NCI-H774 (cell line): ENCODE measurements around the gene HAX1.
A peak's percentile ranks its signal among the peaks of the same experiment; 100 is the strongest.
"Not testable (repeated sequence)": the region's sequence is repeated elsewhere in the genome, so short reads cannot be mapped to it uniquely, and the experiment has no call there.

ENCODE experiments used
- DNase-seq: peaks from one replicate; lab custom pipeline; 2025; lab: John Stamatoyannopoulos, UW

Gene HAX1

GRCh38 chr1:154287591-154287990, 15.2 kb downstream of the HAX1 start:
- not testable (repeated sequence) for DNase-seq

- DNase-seq: no peak
These were observed 16.2 kb downstream of the HAX1 start for GRCh38 chr1:154288661-154289060.

DNA sequence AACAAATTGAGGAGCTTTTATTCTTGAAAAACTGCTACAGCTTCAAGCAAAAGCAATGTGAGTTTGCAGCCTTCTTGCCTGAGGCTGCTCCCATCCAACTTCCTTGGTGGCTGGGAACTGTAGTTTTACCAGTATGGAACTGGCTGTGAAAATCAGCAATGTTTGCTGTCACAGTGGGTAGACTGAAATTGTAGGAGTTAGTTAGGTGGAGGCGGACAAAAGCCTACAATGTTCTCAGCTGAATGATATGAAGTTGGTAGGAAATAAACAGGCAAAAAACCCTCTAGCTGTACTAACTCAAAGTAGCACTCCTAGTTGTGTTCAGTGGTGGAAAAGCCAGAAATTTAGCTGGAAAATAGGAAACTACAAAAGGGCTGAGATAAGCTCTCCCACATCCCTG, 18.5 kb downstream of the HAX1 start:
- no peak for DNase-seq

DNA sequence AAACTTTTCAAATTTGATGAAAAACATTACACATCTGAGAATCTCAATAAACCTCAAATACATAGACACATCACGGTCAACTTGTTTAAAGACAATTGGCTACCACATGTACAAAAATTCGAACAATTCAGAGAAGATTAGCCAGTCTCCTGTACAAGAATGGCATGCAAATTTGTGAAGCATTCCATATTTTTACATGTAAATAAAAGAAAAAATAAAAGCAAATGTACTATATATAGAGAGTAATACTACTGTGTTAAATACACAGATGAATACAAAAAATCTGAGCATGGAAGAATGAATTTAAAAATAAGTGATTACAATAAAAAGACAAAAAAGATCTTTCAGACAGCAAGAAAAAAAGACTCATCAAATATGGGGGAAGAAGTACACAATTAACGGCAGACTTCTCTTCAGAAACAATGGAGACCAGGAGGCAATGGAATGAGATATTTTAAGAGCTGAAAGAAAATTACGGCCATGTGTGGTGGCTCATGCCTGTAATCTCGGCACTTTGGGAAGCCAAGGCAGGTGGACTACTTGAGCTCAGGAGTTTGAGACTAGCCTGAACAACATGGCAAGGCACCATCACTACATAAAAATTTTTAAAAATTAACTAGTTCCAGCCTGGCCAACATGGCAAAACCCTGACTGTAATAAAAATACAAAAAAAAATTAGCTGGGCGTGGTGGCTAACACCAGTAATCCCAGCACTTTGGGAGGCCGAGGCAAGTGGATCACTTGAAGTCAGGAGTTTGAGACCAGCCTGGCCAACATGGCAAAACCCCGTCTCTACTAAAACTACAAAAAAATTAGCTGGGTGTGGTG, 23.2 kb downstream of the HAX1 start:
- DNase-seq: no peak

DNA sequence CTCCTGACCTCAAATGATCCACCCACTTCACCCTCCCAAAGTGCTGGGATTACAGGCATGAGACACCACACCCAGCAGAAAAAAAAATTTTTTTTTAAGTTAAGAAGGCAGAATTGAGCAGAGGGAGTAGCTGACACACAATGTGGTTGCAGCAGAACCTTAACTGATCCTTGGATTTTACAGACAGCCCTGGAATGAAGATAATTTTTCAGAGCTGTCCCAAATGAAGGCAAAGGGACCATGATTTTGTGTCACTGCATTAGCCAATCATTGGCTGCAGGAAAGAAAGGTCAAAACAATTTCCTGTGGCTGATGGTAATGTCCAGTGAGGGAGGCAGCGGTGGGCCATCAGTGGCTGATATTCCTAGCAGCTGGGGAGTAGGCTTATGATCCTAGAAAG, 29.2 kb downstream of the HAX1 start:
- no peak for DNase-seq

DNA sequence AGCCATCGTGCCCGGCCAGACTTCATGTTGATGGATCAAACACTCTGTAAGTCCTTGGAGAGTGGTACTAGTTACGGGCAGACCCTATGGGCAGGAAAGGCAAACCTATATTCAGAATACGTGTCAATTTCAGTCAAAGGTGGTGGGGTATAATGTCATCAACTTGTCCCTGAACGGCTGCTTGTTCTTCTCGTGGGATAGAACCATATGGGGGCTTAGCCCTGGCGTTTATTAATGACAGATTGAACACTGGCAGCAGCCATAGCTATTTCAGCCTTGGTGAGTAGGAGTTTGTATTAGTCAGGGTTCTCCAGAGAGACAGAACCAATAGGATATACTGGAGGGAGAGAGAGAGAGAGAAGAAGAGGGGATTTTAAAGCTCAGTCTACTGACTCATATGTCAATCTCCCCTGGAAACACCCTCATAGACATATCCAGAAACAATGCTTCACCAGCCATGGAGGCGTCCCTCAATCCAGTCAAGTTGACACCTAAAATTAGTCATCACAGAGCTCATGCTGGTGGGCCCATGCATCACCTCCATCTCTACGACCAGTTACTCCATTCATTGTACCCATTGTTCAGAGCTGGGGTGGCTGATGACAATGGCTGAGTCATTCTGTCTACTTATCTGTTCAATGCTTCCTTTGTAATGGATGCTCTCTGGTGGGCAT, 32.4 kb downstream of the HAX1 start:
- no peak for DNase-seq

DNA sequence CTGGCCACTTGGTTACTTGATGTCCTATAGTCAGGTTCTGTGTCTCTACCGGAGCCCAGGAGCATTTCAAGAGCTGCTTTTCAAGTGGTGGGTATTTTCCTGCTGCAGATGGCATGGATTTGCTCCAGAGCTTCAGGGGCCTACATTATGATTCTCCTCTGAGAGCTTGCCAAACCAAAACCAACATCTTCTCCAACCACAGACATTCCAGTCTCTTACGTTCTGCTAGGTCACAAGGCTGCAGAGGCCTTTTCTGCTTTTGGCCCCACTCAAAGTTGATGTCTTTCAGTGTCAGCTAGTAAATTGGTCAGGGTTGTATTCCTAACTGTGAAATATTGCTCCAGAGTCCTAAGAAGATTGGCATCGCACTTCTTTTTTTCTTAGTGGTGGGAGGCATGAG, 33.7 kb downstream of the HAX1 start:
- DNase-seq: no peak

DNA sequence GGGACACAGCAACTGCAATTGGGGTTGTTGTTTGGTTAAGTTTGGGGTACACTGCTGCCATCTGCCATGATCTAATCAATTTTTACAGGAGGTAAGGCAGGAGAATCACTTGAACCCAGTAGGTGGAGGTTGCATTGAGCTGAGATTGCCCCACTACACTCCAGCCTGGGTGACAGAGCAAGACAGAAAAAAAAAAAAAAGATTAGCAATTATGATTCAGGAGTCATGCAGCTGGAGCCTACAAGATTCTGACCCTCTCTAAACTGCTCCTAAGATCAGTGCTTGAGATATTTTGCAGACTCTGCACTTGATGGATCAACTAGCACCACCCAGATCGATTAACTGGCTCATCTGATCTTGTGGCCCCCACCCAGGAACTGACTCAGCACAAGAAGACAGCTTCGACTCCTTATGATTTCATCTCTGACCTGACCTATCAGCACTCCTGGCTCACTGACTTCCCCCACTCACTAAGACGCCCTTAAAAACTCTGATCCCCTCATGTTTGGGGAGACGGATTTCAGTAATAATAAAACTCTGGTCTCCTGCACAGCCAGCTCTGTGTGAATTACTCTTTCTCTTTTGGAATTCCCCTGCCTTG, 35.3 kb downstream of the HAX1 start:
- DNase-seq: not testable (repeated sequence)

DNA sequence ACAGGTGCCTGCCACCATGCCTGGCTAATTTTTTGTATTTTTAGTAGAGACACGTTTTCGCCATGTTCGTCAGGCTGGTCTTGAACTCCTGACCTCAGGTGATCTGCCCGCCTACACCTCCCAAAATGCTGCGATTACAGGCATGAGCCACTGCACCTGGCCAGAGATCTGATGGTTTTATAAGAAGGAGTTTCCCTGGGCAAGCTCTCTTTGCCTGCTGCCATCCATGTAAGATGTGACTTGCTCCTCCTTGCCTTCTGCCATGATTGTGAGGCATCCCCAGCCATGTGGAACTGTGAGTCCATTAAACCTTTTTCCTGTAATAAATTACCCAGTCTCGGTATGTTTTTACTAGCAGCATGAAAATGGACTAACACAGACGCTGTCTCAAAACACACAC, 36.7 kb downstream of the HAX1 start:
- not testable (repeated sequence) for DNase-seq

GRCh38 chr1:154312229-154313065, 40.0 kb downstream of the HAX1 start:
- not testable (repeated sequence) for DNase-seq

- no peak for DNase-seq
These were observed 40.6 kb downstream of the HAX1 start for GRCh38 chr1:154313066-154313356.

GRCh38 chr1:154314226-154314625, 41.8 kb downstream of the HAX1 start:
- not testable (repeated sequence) for DNase-seq

DNA sequence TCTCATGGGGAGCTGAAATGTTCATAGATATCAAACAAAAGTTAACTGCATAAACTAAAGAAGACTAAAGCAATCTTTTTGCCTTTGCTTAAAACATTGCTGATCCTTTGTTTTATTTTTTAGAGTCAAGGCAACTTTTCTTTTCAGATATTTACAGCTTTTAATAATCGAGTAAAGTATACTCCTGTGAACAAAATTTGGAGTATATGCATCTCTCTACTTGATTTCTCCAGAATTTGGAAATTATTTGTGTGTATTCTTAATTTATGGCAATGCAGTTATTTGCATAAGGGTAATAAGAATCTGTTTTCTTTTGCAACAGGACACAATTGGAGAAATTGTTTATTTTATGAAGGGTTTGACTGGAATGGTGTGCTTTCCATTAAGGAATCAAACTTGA, 44.3 kb downstream of the HAX1 start:
- no peak for DNase-seq

DNA sequence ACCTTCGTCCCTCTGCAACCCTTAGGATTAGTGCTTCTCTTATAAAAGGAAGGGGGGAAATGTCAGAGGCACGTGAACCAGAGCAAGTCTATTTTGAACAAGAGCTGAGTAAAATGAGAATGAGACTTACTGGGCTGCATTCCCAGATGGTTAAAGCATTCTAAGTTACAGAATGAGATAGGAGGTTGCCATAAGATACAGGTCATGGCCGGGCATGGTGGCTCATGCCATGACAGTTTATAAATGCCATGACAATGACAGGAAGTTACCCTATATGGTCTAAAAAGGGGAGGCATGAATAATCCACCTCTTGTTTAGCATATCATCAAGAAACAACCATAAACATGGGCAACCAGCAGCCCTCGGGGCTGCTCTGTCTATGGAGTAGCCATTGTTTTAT, 46.0 kb downstream of the HAX1 start:
- no peak for DNase-seq

GRCh38 chr1:154320882-154321608, 48.6 kb downstream of the HAX1 start, which contains the start of gene AQP10:
Gene AQP10 (plus strand): TSS chr1:154321093. CDS start chr1:154321156, 63 bp downstream.
- no peak for DNase-seq

DNA sequence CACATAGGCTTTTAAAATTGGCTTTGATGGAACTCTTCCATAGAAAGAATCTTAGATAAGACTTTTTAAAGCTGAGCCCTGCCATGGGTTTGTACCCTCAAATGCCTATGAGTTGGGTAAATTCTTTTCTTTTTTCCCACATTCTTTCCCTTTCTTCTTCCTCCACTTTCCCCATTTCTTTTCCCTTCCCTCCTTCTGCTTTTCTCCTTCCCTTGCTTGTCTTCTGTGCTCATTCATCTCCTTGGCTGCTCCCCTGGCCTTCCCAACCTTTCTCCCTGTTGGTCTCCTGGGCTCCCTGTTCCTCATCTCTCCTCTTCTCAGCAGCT, 49.1 kb downstream of the HAX1 start:
- DNase-seq: not testable (repeated sequence)

DNA sequence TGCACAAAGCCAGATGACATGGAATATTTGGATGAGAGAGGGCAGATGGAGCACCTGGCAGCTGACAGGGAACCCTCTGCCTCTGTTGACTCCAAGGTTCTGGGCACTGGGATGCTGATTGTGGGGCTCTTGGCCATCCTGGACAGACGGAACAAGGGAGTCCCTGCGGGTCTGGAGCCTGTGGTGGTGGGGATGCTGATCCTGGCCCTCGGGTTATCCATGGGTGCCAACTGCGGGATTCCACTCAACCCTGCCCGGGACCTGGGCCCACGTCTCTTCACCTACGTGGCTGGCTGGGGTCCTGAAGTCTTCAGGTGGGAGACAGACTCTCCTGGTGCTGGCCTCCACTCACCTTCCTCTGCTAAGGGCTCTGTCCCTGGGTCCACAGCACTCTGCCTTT, 51.1 kb downstream of the HAX1 start:
- no peak for DNase-seq

DNA sequence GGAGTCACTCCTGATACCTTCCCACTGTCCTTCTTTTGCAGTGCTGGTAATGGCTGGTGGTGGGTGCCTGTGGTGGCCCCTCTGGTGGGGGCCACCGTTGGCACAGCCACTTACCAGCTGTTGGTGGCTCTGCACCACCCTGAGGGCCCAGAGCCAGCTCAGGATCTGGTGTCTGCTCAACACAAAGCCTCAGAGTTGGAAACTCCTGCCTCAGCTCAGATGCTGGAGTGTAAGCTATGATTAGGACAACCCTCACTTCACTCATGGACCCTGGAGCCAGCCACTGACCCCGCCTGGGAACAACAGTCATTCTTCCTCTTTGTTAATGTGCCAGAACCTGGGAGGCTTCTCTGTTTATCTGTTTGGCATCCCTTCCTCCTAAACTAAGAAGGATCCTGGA, 51.8 kb downstream of the HAX1 start:
- no peak for DNase-seq

- peak; percentile 81 for DNase-seq
These were observed 52.5 kb downstream of the HAX1 start, which contains the start of gene ATP8B2 for GRCh38 chr1:154324669-154325582. Gene ATP8B2 (plus strand): TSS chr1:154325525. CDS start chr1:154328142, 2,617 bp downstream.
